ENCODE data around the gene NAB2. TPM values are rescaled to one million over a fixed set of nuclear protein-coding genes. Genes with fewer than 3 reads are reported as not detected.
"Not testable (repeated sequence)": the region's sequence is repeated elsewhere in the genome, so short reads cannot be mapped to it uniquely, and the experiment has no call there.

Gene NAB2
- total RNA-seq, 4 donors from 2014 or later, result 28.2 to 52.5 (median 36.9) TPM

DNA sequence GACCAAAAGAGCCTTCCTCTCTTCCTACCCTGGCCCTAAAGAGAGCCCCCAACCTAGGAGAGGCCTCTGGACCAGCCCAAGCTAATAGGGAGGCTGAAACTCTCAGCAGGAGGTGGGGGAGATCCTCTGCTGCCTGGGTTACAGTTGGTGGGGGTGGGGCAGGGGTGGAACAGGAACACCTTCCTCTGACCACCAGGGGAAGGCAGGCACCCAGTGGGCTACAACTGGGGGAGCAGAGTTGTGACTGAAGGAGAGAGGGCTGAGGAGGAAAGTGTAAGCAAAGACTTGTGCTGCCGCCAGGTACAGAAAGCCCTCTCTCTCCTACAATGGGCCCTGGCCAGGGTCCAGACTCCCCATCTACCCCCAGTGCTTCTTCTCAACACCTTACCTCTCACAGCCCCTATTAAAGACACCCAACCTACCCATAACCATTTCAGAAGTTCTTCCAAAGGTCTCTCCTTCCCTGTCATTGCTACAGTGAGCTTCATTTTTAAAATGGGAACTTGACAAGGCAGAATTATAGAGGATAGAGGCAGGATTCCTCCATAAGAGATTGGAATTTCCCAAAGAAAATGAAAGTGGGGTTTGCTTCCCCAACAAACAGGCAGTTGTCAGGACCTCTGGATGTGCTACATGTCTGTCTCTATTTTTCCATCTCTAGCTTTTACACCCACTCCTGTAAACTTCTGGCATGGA lies 40.3 kb upstream of the NAB2 start:
- H3K27ac ChIP-seq, result no peak overlapping the region
- TF ChIP-seq POLR2AphosphoS5 (IDR thresholded peaks at IDR 0.05), result no peak
- TF ChIP-seq EP300 (IDR thresholded peaks at IDR 0.05), result no peak
- no peak for TF ChIP-seq CTCF (IDR thresholded peaks at IDR 0.05)
- TF ChIP-seq POLR2A (IDR thresholded peaks at IDR 0.05), result no peak
- no peak overlapping the region for H3K4me3 ChIP-seq
- H3K27me3 ChIP-seq, result no peaks in the 10 kb centered on the region
- no peak for DNase-seq (ENCODE audit: low spot score in 2 of 2)
- 92% methylated on average over 1 of the region's 1 CpG for WGBS
- no peaks in the 10 kb centered on the region for H3K36me3 ChIP-seq
- H3K4me1 ChIP-seq, result no peaks in the 10 kb centered on the region
- no peaks in the 10 kb centered on the region for H3K9me3 ChIP-seq

- no peaks in the 10 kb centered on the region for H3K9me3 ChIP-seq
- no peaks in the 10 kb centered on the region for H3K27me3 ChIP-seq
- 70% methylated on average over 4 of the region's 4 CpGs for WGBS
- no peaks in the 10 kb centered on the region for H3K36me3 ChIP-seq
- no peak for DNase-seq (ENCODE audit: low spot score in 2 of 2)
- H3K4me1 ChIP-seq, result no peaks in the 10 kb centered on the region
- no peak overlapping the region for H3K27ac ChIP-seq
- no peak overlapping the region for H3K4me3 ChIP-seq
- TF ChIP-seq EP300 (IDR thresholded peaks at IDR 0.05), result no peak
These were observed 39.8 kb upstream of the NAB2 start for GRCh38 chr12:57049119-57049446.

GRCh38 chr12:57049890-57050289 lies 39.0 kb upstream of the NAB2 start, which contains the start of gene MYO1A:
Gene MYO1A, minus strand, starts transcription at chr12:57050129. Its CDS starts 1,806 bp downstream, at chr12:57048323.
- Histone ChIP-seq H3K27me3 (no peaks in the 10 kb centered on the region), H3K4me1 (no peaks in the 10 kb centered on the region), H3K27ac (no peak within 1 kb of the TSS), H3K9me3 (no peaks in the 10 kb centered on the region), H3K36me3 (no peaks in the 10 kb centered on the region), H3K4me3 (no peak within 1 kb of the TSS)
- TF ChIP-seq CTCF (IDR thresholded peaks at IDR 0.05), result no peak
- TF ChIP-seq POLR2A (IDR thresholded peaks at IDR 0.05), result no peak
- TF ChIP-seq POLR2AphosphoS5 (IDR thresholded peaks at IDR 0.05), result no peak
- TF ChIP-seq EP300 (IDR thresholded peaks at IDR 0.05), result no peak
- no peak for DNase-seq (ENCODE audit: low spot score in 2 of 2)
- 46% methylated on average over 2 of the region's 2 CpGs for WGBS

DNA sequence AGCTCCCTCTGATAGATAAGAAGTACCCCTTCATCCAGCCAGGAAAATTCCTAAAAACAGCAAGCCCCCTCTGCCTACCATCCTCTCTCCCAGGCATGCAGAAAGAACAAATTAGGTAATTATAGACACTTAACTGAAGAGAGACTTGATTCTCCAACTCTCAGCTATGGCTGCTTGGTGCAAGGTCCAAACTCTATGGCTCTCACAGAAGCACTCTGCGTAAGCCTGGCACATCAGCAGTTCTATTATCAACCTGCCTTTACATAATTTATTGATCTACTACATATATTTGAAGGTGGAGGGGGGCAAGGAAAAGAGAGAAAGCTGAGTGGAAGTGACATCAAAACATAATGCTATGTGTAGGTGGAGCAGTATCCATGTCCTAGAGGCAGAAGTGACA lies 37.9 kb upstream of the NAB2 start:
- TF ChIP-seq CTCF (IDR thresholded peaks at IDR 0.05) (no peak), POLR2AphosphoS5 (IDR thresholded peaks at IDR 0.05) (no peak), EP300 (IDR thresholded peaks at IDR 0.05) (no peak), POLR2A (IDR thresholded peaks at IDR 0.05) (no peak)
- no peak for DNase-seq (ENCODE audit: low spot score in 2 of 2)
- H3K36me3 ChIP-seq, result no peaks in the 10 kb centered on the region
- no peaks in the 10 kb centered on the region for H3K27me3 ChIP-seq
- no peaks in the 10 kb centered on the region for H3K9me3 ChIP-seq
- no peak overlapping the region for H3K4me3 ChIP-seq
- 100% methylated on average over 1 of the region's 1 CpG for WGBS
- no peaks in the 10 kb centered on the region for H3K4me1 ChIP-seq
- no peak overlapping the region for H3K27ac ChIP-seq

- H3K4me1 ChIP-seq; DNase-seq (ENCODE audit: low spot score in 2 of 2); H3K27ac ChIP-seq; H3K27me3 ChIP-seq; H3K4me3 ChIP-seq; H3K9me3 ChIP-seq: not testable (repeated sequence)
- H3K36me3 ChIP-seq, result peaks cover 15% of the 10 kb centered on the region
- WGBS, result 98% methylated on average over 4 of the region's 4 CpGs
These were observed 35.8 kb upstream of the NAB2 start for GRCh38 chr12:57053146-57053545.

GRCh38 chr12:57053901-57054300 lies 35.0 kb upstream of the NAB2 start:
- 96% methylated on average over 4 of the region's 4 CpGs for WGBS
- H3K4me1 ChIP-seq; H3K9me3 ChIP-seq; DNase-seq (ENCODE audit: low spot score in 2 of 2); H3K27ac ChIP-seq; H3K4me3 ChIP-seq; H3K27me3 ChIP-seq: not testable (repeated sequence)
- H3K36me3 ChIP-seq, result peaks cover 23% of the 10 kb centered on the region

- Histone ChIP-seq H3K27ac (no peak overlapping the region), H3K27me3 (no peaks in the 10 kb centered on the region), H3K4me3 (no peak overlapping the region), H3K9me3 (no peaks in the 10 kb centered on the region), H3K36me3 (peaks cover 37% of the 10 kb centered on the region), H3K4me1 (no peaks in the 10 kb centered on the region)
- no peak for DNase-seq (ENCODE audit: low spot score in 2 of 2)
- TF ChIP-seq EP300 (IDR thresholded peaks at IDR 0.05), result no peak
- TF ChIP-seq POLR2AphosphoS5 (IDR thresholded peaks at IDR 0.05), result no peak
- TF ChIP-seq CTCF (IDR thresholded peaks at IDR 0.05), result no peak
- no peak for TF ChIP-seq POLR2A (IDR thresholded peaks at IDR 0.05)
- WGBS, result 20% methylated on average over 3 of the region's 3 CpGs
These were observed 33.1 kb upstream of the NAB2 start for GRCh38 chr12:57055824-57056223.
